NCI-H446 (cell line): Measurements from ENCODE around the gene ATP8B3.

Experiments
- DNase-seq, 2 experiments: peaks; one replicate each; lab custom pipeline; 2025; lab: John Stamatoyannopoulos, UW

The ATP8B3 gene

GRCh38 chr19:1746401-1747284 is 65.4 kb downstream of the ATP8B3 start:
- no peak for DNase-seq

DNA sequence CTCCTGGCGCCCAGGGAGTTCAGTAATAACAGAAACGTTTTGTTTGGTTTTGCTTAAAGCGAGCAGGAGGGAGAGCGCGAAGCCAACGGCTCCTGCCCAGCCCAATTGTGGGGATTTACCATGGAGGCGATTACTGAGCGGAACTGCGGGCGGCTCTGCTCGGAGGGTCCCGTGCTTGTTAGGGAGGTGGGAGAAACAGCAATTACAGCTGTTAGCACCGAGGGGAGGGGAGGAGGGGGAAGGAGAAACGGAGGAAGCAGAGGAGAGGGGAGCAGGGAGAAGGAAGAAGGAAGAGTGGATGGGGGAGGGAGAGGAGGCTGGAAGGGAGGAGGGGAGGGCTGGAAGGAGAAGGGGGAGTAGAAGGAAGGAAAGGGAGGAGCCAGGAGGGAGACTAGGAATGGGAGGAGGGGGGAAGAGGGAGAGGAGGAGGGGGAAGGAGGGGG is 66.5 kb downstream of the ATP8B3 start:
- no peak for DNase-seq

- no peak for DNase-seq
Observed at GRCh38 chr19:1744822-1745563, 67.1 kb downstream of the ATP8B3 start.

DNA sequence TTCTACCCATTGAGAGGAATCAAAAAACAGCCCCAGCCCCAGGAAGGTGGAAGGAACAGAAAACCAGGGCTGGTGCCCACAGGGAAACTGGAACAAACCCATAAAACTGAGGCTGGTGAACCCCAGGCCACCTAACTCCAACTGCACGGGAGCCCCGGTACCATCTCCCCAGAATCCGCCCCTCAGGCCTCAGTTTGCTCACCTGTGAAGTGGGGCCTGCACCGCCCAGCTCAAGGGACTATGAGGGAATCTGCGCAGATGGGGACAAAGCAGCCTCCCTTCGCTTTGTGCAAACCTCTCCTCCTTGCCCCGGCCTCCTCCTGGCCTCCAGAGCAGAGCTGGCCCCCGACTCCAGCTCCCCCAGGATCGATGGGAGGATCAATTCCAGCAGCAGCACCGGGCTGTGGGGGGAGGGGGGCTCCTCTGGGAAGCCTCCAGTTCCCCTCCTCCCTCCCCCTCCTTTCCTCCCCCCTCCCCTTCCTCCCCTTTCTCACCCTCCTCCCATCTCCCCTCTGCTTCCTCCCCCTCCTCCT is 67.9 kb downstream of the ATP8B3 start:
- DNase-seq, result no peak

DNA sequence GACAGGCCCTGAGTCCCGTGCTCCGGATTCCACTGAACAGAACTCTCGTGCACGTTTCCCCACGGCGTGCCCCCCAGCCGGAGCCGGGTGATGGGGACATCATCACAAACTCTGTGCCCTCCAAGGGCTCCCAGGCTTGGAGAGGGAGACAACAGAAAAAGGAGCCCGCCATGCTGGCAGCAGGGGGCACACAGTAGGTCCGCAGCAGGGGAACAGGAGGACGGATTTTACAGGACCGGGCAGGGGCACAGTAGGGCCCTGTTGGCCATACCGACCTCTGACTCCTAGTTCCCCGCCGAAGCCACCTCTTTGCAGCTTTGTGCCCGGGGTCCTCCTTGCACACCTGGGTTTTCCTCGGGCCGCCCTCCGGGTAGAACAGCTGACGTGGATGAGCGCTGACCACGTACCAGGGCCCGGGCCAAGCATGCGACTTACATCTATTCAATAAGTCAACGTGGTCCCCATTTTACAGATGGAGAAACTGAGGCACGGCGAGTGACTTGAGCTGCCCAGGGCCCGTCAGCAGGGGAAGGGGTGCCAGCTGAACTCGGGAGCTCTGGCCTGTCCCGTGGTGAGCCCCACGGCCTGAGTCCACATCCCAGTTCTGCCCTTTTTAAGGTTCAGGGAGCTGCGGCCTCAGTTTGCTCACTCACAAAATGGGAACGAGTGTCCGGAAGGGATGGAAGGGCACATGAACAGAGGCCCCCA is 68.9 kb downstream of the ATP8B3 start:
- DNase-seq, result no peak

DNA sequence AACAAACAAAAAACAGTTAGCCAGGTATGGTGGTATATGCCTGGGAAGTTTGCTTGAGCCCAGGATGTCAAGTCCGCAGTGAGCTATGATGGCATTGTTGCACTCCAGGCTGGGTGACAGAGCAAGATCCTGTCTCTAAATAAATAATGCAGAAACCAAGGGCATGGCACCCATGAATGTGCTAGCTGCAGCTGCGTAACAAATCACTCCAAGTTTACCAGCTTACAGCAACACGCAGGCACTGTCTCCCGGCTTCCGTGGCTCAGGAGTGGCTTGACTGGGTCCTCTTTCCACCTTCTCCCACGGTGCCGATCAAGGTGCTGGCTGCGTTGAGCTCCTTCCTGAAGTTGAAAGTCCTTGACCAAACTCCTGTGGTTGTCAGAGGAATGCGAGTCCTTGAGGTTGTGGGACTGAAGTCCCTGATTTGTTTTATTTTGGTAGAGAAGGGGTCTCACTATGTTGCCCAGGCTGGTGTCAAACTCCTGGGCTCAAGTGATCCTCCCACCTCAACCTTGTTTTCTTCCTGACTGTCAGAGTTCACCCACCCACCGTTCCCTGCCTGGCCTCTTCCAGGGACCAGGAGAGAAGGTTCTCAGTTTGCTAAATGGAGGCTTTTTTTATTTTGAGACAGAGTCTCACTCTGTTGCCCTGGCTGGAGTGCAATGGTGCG is 72.0 kb downstream of the ATP8B3 start:
- no peak for DNase-seq

- no peak for DNase-seq
Observed at GRCh38 chr19:1736927-1737326, 75.1 kb downstream of the ATP8B3 start.

DNA sequence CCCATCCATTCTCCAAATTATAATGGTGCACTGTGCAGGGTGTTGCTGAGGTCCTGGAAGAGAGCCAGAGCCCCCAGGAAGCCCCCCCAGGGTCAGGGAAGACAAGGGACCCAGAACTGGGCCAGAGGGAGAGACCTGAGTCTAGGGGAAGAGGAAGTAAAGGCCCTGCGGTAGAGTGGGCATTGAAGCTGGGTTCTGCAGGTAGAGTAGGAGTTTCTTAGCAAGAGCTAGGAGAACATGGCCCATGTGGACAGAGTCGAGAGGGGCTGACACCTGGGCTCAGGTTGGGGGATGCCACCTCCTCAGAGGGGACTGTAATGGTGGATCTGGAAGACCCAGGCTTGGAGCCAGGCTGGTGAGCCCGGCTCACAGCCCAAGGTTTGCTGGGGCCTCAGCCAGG is 75.8 kb downstream of the ATP8B3 start:
- DNase-seq, result no peak

- no peak for DNase-seq
Observed at GRCh38 chr19:1734321-1734966, 77.6 kb downstream of the ATP8B3 start.
